IPS DF 19.7 (cell line): ENCODE results near the gene LDLRAD3.

Source experiments
- DNase-seq: peaks from one replicate; pipeline ENCODE4 v3.0.0-alpha.2; 2013; ENCODE audit warnings: low read depth, low spot score

The LDLRAD3 gene

DNA sequence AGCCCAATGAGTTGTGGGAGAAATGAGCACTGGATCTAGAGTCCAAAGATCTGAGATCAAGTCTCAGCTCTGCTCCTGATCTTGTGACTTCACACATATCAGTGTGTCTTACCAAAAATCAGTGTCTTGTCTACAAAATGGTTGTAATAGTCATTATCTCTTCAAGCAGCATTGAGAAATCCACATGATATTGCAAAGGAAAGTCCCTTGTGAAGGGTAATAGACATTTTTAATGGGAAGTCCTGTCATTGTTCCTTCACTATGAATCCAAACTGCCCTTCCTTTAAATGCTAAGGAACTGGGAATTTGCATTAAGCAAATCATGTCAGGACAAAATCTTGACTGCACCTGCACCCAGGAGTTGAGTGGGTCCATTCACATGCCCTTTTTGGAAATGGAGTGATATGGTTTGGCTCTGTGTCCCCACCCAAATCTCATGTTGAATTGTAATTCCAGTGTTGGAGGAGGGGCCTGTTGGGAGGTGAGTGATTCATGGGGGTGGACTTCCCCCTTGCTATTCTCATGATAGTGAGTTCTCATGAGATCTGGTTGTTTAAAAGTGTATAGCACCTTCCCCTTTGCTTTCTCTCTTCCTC, 294.3 kb downstream of the LDLRAD3 start:
- DNase-seq, result no peak

DNA sequence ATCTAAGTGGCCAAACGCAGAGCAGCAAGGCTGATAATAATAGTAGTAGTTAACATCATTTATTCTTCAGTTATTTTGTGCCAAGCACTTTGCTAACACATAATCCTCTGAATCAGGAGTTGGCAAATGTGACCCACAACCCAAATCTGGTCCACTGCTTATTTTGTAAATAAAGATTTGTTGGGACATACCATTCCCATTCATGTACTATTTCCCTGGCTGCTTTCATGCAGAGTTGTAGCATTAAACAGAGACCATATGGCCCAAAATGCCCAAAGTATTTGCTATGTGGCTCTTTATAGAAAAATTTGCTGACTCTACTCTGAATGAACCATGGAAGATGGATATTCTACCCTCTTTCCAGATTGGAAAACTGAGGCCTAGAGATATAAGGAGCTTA, 295.0 kb downstream of the LDLRAD3 start:
- DNase-seq, result no peak

DNA sequence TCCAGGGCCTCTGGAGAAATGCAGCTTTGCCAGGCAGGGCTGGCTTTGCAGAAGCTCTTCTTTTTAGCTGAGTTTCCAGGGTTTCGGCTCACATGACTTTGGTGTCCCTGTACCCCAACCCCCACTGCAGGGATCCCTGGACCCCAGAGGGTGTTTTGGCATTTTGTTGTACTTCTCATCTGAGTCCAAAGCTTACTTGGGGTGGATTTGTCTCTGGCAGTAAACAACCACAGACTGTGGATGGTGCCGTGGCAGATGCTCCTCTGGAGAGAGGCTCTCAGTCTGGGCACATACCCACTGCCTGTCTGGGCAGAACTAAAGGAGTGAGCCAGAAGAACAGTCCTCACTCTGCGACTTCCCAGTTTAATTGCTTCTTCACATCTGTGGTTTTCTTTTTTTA, 295.8 kb downstream of the LDLRAD3 start:
- DNase-seq, result no peak

DNA sequence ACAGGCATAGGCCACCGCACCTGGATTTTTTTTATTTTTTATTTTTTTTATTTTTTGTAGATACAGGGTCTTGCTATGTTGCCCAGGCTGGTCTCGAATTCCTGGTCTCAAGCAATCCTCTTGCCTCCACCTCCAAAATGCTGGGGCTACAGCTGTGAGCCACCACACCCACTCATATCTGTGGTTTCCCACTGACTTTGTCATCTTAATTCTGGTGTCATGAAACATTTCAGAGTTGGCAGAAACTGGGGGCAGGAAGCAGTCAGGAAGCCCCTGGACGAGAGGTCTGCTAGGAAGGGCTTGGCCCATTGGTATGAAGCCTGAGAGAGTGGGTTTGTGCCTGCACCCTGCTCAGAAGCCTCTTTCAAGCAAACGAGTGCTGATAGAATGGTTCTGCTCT, 296.3 kb downstream of the LDLRAD3 start:
- DNase-seq, result no peak

DNA sequence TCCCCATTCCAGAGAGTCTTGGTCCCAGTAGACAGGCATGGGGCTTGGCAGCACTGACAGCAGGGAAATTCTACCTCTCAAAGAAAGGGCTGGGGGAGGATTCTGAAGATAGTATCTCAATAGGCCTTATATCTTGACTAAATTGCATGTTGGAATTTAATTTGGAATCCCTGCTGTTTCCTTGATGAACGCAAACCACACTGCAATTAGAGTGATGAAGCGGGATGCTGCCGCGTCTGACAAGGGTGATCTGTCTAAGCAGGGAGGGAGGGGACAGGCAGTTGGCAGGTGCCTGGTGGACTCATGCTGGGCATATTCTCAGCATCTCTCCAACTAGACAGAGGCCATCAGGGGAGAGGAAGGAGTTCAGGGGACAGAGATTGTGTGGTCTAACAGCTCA, 296.9 kb downstream of the LDLRAD3 start:
- no peak for DNase-seq

DNA sequence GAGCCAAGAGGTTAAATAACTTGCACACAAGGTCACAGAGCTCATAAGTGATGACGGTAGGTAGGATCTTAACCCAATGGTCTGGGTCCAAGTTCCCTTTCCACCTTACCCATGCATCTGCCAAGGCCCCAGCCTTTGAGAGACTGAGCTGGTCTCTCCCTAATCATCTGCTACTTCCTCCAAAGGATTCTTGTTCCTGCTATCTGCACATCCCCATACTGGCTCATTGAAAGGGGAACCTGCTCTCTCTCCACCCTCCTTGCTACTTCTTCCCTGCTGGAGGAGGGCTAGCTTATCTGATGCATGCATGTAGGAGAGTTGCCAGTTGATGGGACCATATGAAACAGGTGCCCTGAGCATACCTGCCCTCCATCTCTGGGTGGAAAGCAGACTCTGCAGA, 297.6 kb downstream of the LDLRAD3 start:
- DNase-seq, result no peak

DNA sequence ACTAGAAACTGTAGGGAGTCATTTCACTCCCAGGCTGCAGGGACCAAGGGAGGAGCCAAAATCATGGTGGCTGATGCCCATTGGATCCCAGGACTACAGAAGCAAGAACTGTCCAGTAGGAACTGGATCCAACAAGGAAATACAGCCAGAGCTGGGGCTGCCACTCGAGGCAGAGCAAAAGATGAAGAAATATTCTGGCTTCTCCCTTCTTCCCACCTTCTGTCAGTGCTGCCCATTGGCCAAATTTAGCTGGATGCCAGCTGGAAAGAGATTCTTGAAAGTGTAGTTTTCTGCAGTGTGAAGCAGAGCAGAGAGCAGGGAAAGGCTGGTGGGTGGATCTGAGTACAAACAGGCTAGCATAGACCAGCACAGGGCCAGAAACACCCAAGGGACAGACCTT, 299.8 kb downstream of the LDLRAD3 start:
- no peak for DNase-seq

DNA sequence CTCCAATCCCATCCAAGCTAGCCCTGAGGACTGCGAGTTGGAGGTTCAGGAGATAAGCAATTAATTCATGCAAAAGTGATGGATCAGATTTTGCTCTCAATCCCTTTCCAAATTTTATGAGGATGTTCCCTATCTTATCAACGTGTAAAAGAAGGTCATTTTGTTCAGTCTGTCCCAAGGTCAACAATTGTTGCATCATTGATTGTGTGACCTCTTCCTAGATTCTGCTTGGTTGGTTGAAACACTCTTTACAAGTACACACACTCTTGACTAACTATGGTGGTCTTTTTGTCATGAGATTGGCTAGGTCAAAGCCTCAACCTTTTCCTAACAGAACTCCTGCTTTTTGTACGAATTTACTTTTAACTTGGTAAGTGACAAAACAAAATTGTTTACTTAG, 303.6 kb downstream of the LDLRAD3 start:
- no peak for DNase-seq

DNA sequence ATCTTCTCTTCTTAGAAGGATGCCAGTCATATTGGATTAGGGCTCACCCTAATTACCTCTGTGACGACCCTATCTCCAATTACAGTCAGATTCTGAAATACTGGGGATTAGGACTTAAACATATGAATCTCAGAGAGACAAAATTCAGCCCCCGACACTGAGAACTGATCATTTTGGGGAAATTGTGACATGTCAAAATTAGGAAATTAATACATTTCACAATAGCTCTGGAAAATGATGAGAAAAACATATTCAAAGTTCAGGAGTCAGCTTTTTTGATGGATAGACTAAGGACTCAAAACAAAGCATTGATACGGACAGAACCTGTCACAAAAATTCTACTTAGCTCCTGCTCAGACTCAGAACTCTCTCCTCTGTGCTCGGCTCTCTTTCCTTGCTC, 304.6 kb downstream of the LDLRAD3 start:
- DNase-seq, result no peak

DNA sequence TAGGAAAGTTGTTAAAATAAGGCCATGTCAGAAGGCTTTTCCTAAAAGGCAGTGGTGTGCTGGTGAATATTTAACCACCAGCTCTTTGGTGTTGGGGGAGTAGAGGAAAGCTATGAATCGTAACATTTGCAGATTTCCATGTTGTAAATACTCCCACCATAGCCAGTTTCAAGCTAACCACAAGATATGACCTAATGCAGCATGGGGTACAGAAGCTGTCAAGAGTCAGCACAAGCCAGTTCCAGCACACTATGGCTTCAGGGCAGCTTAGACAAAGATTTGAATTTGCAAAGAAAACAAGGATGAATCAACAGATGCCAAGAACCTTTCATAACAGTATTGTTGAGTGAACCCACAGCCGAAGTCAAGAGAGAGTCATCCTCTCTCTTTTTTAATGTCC, 305.4 kb downstream of the LDLRAD3 start:
- no peak for DNase-seq

DNA sequence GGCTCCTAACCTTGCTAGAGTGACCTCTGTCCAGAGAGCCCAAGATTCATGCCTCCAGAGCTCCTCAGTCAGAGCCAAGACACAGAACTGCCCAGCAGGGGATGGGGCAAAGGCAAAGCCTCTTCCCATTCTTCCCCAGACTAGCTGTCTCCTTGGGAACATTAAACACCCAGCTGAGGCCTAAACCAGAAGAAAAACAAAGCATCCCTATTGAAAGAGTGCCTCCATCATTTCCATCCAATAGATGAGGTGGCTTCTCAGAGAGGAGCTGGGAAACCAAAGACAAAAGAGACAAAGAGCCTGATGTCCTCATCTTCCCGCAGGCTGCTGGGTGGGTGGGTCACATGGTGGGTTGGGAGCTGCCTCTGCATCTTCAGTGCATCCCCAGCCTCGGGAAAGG, 308.0 kb downstream of the LDLRAD3 start:
- DNase-seq, result no peak

DNA sequence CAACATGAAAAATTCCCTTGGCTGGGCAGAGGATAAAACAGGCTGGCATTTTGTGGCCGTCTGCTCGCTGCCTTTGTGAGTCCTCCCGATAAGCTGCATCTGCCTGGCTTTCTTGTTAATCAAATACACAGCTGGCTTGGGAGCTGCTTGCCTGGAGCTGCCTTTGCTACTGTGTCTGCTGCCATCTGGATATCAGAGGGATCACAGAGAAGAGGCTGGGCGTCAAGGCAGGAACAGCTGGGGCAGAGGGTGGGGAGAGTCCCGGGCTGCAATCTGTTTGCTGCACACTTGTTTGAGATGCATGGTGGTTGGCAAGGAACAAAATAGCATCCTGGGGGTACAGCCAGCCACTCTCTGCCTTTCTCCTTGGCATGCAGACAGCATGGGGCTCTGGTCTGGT, 309.4 kb downstream of the LDLRAD3 start:
- DNase-seq, result no peak

DNA sequence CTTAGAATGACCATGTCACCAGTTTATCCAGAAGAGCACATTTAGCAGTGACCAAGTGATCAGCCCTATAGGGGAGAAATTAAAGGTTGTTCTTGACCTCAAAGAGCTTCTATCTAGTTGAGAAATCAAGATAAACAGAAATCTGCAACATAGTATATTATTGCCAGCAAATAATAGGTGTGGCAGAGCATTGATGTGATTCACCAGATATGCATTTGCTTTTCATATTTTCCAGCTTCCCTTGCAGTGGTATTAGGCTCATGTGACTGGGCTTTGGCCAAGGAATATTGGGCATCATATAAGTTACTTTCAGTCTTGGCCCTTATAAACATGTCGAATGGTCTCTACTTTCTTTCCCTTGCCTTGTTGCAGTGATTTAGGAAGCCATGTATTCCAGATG, 310.9 kb downstream of the LDLRAD3 start:
- DNase-seq, result no peak

DNA sequence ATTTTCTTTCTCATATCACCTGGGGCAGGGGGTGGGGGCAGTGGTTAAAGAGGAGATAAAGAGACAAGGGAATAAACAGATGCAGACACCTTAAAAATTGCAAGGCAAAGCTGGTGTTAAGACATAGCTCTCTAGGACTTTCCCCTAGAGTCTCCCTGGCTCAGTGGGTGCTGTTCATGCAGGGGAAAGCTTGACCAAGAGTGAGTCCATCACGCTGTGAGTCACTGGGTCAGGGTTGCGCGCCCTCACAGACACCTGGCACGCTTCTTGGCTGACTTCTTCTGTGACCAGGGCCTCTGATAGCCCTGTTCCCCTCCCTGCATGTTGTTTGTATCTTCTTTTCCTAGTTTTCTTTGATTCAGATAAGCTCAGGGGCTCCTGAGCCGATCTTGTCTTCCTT, 313.5 kb downstream of the LDLRAD3 start:
- DNase-seq, result no peak

DNA sequence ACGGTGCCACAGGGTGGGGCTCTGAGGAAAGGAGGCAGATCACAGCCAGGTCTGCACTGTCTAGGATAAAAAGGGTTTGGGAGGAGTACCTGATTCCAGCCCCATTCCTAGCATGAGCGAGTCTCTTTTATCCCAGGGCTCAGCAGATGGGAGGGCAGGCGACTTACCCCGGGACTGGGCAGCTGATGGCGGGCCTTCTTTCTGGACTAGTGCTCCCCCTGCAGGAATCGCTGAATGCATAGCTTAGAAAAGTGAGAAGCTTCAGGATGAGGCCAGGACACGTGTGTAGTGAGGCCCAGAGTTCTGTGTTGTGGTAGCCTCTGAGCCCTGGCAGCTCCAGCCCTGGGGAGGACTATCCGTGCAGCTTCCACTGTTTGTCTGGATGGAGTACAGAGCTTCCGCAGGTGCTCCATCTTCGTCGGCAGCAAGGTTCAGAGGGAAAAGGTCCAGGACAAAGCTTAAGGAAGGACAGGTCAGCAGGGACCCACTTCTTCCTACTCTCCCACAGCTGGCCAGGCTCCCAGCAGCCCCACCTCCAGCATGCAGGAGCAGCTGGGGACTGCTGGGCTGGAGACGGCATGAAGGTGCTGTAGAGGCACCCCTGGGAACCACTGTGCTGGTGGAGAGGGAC, 315.0 kb downstream of the LDLRAD3 start:
- no peak for DNase-seq

DNA sequence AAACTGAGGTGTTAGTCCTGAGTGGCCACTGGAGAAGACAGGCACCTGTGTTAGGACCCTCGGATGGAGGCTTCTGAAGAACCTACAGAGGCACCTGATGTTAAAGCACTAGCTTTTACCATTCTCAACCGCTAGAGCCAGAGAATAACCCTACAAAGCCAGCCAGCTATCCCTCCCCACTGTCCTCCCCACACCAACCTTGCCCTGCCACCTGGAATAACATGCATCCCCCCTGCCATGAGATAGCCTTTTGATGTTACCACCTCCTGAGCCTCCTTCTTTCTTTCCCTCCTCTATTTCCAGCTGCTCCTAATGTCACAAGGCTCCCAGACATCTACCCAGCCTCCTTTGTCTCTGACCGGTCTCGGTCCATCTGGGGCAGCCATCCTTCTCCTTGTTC, 317.2 kb downstream of the LDLRAD3 start:
- no peak for DNase-seq

DNA sequence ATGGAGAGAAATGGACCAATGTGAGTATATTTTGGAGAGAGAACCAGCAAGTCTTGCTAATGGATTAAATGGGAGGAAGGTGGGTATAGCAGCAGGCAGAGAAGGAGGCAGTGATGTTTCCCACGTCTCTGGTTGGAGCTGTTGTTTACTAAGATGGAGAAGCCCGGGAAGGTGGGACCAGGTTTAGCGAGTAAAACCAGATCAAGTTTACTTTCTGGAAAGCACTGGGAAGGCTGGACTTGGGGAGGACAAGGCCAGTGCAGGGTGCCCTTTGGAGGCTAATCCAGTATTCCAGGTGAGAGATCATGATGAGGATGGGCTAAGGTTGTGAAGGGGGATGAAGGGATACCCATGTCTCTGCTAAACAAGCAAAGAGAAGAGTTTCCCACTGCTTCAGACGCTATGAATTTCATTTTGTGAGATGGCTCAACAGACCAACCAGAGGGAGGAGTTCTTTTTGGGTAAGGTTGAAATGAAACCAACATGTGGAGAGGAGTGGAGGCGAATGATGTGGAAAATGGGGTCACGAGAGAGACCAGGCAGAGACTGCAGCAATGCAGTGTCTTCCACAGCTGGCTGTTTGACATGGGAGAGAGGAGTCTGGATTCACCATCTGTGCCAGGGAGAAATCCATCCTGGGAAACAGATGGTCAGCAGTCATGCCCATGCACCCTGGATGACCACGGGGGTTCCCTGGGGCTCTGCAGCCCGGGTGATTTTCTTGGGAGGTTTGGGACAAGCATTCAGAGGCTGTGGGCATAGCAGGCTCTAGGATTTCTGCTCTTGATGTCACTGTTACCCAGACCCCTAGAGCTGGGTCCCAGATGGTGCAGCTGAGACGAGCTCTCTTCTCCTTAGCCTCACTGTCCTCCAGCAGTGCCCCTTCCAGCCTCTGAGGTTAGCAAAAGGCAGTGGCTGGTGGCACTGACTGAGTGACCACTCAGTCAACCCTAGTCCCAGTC, 320.4 kb downstream of the LDLRAD3 start:
- DNase-seq, result no peak

DNA sequence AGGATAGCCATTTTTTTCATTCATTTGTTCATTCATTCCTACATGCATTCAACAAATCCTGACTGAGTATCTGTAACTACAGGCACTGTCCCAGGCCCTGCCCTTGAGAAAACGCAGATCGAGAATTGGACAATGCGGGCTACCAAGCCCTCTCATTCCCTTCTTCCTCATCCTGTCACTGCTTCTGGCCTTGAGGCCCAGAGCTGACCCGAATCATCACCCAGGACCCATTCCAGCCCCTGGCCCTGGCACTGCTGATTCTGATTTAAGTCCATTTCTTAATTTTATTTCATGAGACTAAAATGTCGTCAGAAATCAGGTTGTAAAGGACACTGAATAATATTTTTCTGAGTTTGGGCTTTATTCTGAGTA, 321.1 kb downstream of the LDLRAD3 start:
- no peak for DNase-seq

DNA sequence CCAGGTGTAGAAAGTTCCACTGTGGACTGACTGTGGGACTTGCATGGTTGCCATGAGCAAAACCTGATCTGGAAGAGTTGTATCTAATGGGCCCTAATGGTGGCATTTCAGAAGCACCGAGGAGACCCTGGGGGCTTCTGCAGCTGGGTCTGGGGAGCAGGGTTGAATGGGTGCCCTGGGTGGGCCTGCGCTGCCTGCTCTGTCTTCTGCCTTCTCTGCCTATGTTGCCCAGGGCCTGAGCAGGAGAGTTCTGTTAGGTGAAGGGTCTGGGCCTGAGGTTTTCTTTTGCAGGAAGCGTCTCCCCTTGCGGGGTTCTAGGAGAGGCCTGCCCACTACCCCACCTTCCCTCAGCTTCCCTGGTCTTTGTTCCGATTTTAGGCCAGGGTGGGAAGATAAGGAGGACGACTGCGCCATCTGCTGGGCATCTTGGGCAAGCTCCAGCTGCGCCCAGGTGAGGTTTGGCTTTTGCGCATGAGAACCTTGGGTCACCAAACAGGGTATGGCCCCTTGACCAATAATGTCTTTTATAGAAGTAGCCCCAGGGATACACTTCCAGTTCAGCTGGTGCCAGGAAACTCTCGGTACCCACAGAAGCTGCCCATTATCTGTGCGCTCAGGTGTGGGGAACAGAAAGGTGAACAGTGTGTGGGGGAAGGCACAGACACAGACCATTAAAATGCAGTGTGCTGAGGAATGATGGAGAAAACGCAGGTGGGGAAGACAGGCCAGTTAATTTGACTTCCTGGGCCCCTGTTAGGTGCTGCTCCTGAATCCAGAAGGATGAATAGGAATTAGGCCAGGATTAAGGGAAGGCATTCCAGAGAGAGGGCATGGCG, 322.1 kb downstream of the LDLRAD3 start:
- no peak for DNase-seq

DNA sequence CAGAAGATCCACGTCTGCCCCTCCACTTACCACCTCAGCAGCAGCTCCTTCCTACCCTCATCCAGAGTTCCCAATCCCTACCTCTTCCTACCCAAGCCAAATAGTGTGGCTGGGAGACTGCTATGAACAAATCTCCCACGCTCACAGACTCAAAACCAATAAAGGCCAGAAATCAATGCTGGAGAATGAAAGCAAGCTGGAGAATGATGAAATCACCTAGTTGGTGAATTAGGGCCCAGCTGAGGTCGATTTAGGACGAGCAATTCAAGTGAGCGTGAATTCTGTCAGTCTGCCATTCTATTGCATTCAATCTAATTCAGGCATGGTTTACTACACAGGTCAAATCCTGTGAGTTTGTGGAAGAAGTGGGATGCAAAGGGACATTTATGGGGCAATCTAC, 322.9 kb downstream of the LDLRAD3 start:
- no peak for DNase-seq

DNA sequence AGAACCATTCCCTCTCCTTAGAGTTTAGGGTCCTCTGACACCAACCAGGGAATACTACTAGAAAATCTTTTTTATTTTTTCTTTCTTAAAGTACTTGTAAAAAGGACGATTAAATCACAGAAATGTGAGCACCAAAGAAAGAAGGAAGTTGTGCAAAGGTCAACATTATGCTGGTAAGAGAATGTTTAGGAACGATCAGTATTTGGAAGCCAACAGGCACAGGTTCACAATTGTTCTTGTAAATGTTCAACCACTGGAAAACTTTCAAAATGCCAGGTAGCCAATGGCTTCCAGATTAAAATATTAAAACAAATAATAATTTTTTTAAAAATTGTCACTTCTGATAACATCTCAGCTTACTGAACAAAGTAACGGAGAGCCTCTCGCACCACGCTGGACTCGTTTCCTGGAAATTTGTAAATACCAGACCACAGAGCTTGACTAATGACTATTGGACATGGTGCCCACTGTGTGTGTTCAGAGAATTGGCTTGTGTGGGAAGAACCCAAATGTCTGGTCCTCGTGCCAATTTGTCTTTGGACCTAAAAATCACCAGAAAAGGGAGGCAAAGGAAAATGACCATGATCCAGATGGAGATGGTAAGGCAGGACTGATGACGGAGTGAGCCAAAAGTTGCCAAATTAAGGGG, 324.6 kb downstream of the LDLRAD3 start:
- no peak for DNase-seq

DNA sequence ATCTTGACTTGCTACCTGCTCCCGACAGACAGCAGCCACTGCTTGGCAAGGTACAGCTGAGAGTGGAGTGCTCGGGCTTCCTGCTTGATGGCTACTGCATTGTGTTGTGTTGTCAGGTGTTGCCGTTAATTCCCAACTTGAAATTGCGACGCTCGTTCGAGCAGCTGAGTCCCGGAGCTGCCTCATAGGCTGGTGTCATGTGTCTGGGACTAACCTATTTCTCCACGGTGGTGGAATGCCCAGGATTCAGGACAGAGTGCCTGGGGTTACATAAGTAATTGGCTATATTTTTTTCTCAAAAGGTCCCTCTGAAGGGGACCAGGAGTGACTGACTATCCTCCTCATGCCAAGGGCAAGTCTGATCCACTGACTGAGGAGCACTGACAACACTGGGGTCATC, 326.8 kb downstream of the LDLRAD3 start:
- DNase-seq, result no peak
